ENCODE results near the gene LSM10. TPM values are rescaled to one million over a fixed set of nuclear protein-coding genes. Genes with fewer than 3 reads are reported as not detected.

LSM10 gene
- total RNA-seq, 1 donor from 2014 or later, result 45.7 TPM

DNA sequence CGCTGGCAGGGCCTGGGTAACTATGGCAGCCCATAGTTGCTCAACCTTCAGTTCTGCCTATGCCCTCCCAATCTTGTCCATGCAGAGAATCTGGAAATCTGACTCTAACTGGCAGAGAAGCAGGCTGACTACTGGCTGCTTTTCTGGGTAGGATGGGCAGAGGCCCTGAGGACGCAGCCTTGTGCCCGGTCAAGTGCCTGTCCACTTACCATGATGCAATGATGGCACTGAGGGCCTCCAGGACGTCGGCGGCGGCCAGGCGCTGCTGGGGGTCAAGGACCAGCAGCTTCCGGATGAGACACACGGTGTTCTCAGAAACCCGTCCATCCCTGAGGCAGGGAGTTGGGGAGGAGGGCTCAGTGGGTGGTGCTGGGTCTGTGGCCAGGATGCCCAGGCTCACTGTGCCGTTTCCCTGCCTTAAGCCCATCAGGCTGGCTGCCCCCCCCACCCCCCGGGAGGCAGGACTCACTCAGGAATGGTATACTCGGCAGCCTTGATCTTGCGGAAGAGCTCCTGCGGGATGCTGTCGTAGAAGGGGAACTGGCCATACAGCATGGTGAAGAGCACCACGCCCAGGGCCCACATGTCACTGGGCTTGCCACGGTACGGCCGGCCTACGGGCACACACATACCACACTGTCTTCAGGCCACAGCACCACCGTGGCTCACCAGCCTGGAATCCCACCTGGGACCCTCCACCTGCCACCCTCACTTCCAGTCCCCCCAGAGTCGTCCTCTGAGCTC lies 53.9 kb downstream of the LSM10 start:
- H3K27ac Mint-ChIP-seq (ENCODE audit: unreplicated experiment), result peak overlapping the region; percentile 59
- no peaks in the 10 kb centered on the region for H3K9me3 Mint-ChIP-seq (ENCODE audit: low read depth)
- H3K4me1 Mint-ChIP-seq (ENCODE audit: low read depth), result peaks cover 15% of the 10 kb centered on the region
- TF ChIP-seq, protein P1, sequence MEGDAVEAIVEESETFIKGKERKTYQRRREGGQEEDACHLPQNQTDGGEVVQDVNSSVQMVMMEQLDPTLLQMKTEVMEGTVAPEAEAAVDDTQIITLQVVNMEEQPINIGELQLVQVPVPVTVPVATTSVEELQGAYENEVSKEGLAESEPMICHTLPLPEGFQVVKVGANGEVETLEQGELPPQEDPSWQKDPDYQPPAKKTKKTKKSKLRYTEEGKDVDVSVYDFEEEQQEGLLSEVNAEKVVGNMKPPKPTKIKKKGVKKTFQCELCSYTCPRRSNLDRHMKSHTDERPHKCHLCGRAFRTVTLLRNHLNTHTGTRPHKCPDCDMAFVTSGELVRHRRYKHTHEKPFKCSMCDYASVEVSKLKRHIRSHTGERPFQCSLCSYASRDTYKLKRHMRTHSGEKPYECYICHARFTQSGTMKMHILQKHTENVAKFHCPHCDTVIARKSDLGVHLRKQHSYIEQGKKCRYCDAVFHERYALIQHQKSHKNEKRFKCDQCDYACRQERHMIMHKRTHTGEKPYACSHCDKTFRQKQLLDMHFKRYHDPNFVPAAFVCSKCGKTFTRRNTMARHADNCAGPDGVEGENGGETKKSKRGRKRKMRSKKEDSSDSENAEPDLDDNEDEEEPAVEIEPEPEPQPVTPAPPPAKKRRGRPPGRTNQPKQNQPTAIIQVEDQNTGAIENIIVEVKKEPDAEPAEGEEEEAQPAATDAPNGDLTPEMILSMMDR (IDR thresholded peaks at IDR 0.05), result no peak
- peaks cover 35% of the 10 kb centered on the region for H3K36me3 Mint-ChIP-seq (ENCODE audit: low read depth)
- no peak for DNase-seq (ENCODE audit: low spot score)
- no peak overlapping the region for H3K4me3 Mint-ChIP-seq (ENCODE audit: unreplicated experiment)
- H3K27me3 Mint-ChIP-seq (ENCODE audit: low read depth), result no peaks in the 10 kb centered on the region

Other genes starting within 250 kb of the LSM10 start
- gene TRAPPC3, start 248.4 kb downstream of the LSM10 start, total RNA-seq, result 67.7 to 74.5 TPM (median 69.7 TPM) in 3 replicates
- gene MAP7D1, start 241.7 kb downstream of the LSM10 start, total RNA-seq, result 159 to 177 TPM (median 173 TPM) in 3 replicates
- 88.7 to 106 TPM (median 106 TPM) in 3 replicates for gene THRAP3, start 173.5 kb downstream of the LSM10 start, total RNA-seq
- gene SH3D21, start 91.5 kb downstream of the LSM10 start, total RNA-seq, result 9.4 to 15.0 TPM (median 10.8 TPM) in 3 replicates
- gene EVA1B, start 74.3 kb downstream of the LSM10 start, total RNA-seq, result 55.7 to 88.4 TPM (median 85.2 TPM) in 3 replicates
- gene STK40, start 12.0 kb downstream of the LSM10 start, total RNA-seq, result 42.6 to 63.7 TPM (median 59.9 TPM) in 3 replicates
- 4.5 to 7.3 TPM (median 6.2 TPM) in 3 replicates for gene OSCP1, start 52.5 kb upstream of the LSM10 start, total RNA-seq
- 51.3 to 68.5 TPM (median 53.2 TPM) in 3 replicates for gene MRPS15, start 66.5 kb upstream of the LSM10 start, total RNA-seq
- not detected in 3 replicates for gene CSF3R, start 85.0 kb upstream of the LSM10 start, total RNA-seq